Liver (tissue), 9 donors: Measurements from ENCODE around the gene FGF10. TPM values are rescaled to one million over a fixed set of nuclear protein-coding genes. Genes with fewer than 3 reads are reported as not detected.

Experiments used
- DNase-seq: peaks from one replicate; pipeline ENCODE4 v3.0.0-alpha.2; 2017; ENCODE audit warnings: low spot score
- H3K27ac ChIP-seq, 2 donors: one replicate each; pipeline ENCODE4 v1.7.0; 2013; ENCODE audit warnings: inconsistent platforms in 2 of 2, low read length in 2 of 2, control low read depth in 1 of 2, low read depth in 1 of 2, mild to moderate bottlenecking in 1 of 2
- H3K27me3 ChIP-seq, 4 donors: one replicate each; pipeline versions ENCODE4 v1.6.1 to v1.7.0; 2013; ENCODE audit warnings: low read length in 3 of 4, inconsistent platforms in 1 of 4, mild to moderate bottlenecking in 1 of 4, moderate library complexity in 1 of 4; ENCODE audit not compliant: control insufficient read depth in 4 of 4, insufficient read depth in 4 of 4
- H3K36me3 ChIP-seq, 4 donors: one replicate each; pipeline versions ENCODE4 v1.6.1 to v1.7.0; 2013; ENCODE audit warnings: low read length in 3 of 4, mild to moderate bottlenecking in 3 of 4, low read depth in 1 of 4, moderate library complexity in 1 of 4; ENCODE audit not compliant: control insufficient read depth in 4 of 4, insufficient read depth in 3 of 4
- H3K4me1 ChIP-seq, 4 donors: one replicate each; pipeline versions ENCODE4 v1.6.1 to v1.7.0; 2013; ENCODE audit warnings: low read length in 3 of 4, mild to moderate bottlenecking in 3 of 4, moderate library complexity in 1 of 4; ENCODE audit not compliant: control insufficient read depth in 4 of 4, insufficient read depth in 4 of 4
- H3K4me3 ChIP-seq, 3 donors: one replicate each; pipeline versions ENCODE4 v1.6.1 to v1.7.0; 2013; ENCODE audit warnings: low read length in 3 of 3, control low read depth in 1 of 3, low read depth in 1 of 3, mild to moderate bottlenecking in 1 of 3
- H3K9ac ChIP-seq, 2 donors: one replicate each; pipeline ENCODE4 v1.7.0; 2013; ENCODE audit warnings: low read length in 2 of 2, mild to moderate bottlenecking in 2 of 2, moderate library complexity in 2 of 2, control low read depth in 1 of 2, low read depth in 1 of 2
- H3K9me3 ChIP-seq, 4 donors: one replicate each; pipeline versions ENCODE4 v1.6.1 to v1.7.0; 2013; ENCODE audit warnings: low read length in 3 of 4; ENCODE audit not compliant: control insufficient read depth in 4 of 4
- EGR1 ChIP-seq, 2 donors: IDR thresholded peaks; 2 replicates each; pipeline ENCODE4 v1.6.1; 2016 to 2018; ENCODE audit warnings: antibody characterized with exemption in 2 of 2, low read depth in 2 of 2
- FOXA1 ChIP-seq: IDR thresholded peaks from 2 replicates; pipeline ENCODE4 v1.6.1; 2016; ENCODE audit warnings: antibody characterized with exemption
- FOXA2 ChIP-seq: IDR thresholded peaks from 2 replicates; pipeline ENCODE4 v1.6.1; 2016; ENCODE audit warnings: antibody characterized with exemption
- GABPA ChIP-seq, 2 donors: IDR thresholded peaks in 1 of 2; conservative IDR thresholded peaks in 1 of 2; 2 replicates each; pipeline ENCODE4 v1.6.1; 2016; ENCODE audit warnings: antibody characterized with exemption in 2 of 2, mild to moderate bottlenecking in 1 of 2, moderate library complexity in 1 of 2
- HNF4A ChIP-seq, 2 donors: conservative IDR thresholded peaks; 2 replicates each; pipeline ENCODE4 v1.6.1; 2016; ENCODE audit warnings: antibody characterized with exemption in 2 of 2, mild to moderate bottlenecking in 2 of 2
- HNF4G ChIP-seq: IDR thresholded peaks from 2 replicates; pipeline ENCODE4 v1.6.1; 2016; ENCODE audit warnings: antibody characterized with exemption
- JUND ChIP-seq, 2 donors: IDR thresholded peaks; 2 replicates each; pipeline ENCODE4 v1.6.1; 2016; ENCODE audit warnings: antibody characterized with exemption in 2 of 2
- NR2F2 ChIP-seq: IDR thresholded peaks from 2 replicates; pipeline ENCODE4 v1.6.1; 2016; ENCODE audit warnings: antibody characterized with exemption
- RAD21 ChIP-seq, 2 donors: IDR thresholded peaks; 2 replicates each; pipeline ENCODE4 v1.6.1; 2016; ENCODE audit warnings: antibody characterized with exemption in 2 of 2, mild to moderate bottlenecking in 2 of 2
- RXRA ChIP-seq, 2 donors: IDR thresholded peaks; 2 replicates each; pipeline ENCODE4 v1.6.1; 2017 to 2018; ENCODE audit warnings: antibody characterized with exemption in 2 of 2, mild to moderate bottlenecking in 1 of 2
- SP1 ChIP-seq: IDR thresholded peaks from 2 replicates; pipeline ENCODE4 v1.6.1; 2018; ENCODE audit warnings: antibody characterized with exemption, mild to moderate bottlenecking
- TAF1 ChIP-seq: conservative IDR thresholded peaks from 2 replicates; pipeline ENCODE4 v1.6.1; 2016; ENCODE audit warnings: antibody characterized with exemption, mild to moderate bottlenecking
- YY1 ChIP-seq: IDR thresholded peaks from 2 replicates; pipeline ENCODE4 v1.6.1; 2016; ENCODE audit warnings: antibody characterized with exemption, mild to moderate bottlenecking
- WGBS: extraction: QIAGEN DNeasy Blood & Tissue Kit; methylation state at CpG from one replicate; pipeline ENCODE4 v1.1.7; 2013; 5-methylcytosine and 5-hydroxymethylcytosine counted together
- polyA plus RNA-seq, 2 donors: library from polyadenylated mRNA; stranded (reverse) in 1 of 2; unstranded in 1 of 2; fragments of 200-250 nt in 1 of 2; fragments of >200 nt in 1 of 2; fragmentation: Nextera tagmentation in 1 of 2; extraction: Ambion mirVana in 1 of 2; gene quantifications; one replicate each; pipeline versions ENCODE4 v1.2.1 to v1.2.3, GENCODE V29; 2013 to 2015
- total RNA-seq, 2 donors: library from RNA; depleted of rRNA; stranded (reverse); fragments of >200 nt; gene quantifications; one replicate each; pipeline ENCODE4 v1.2.3, GENCODE V29; 2014
- TF ChIP-seq, protein P1 (sequence below): IDR thresholded peaks from 2 replicates; pipeline ENCODE4 v1.6.1; 2016; ENCODE audit warnings: antibody characterized with exemption
- TF ChIP-seq, protein P2 (sequence below): IDR thresholded peaks from 2 replicates; pipeline ENCODE4 v1.6.1; 2016; ENCODE audit warnings: antibody characterized with exemption
- TF ChIP-seq, protein P3 (sequence below): fragments of 150-350 bp; IDR thresholded peaks from 2 replicates; pipeline ENCODE4 v1.5.1; 2017; ENCODE audit warnings: improper control_type of control experiment, low read depth, low read length; ENCODE audit not compliant: missing input control
- TF ChIP-seq, protein P4 (sequence below): IDR thresholded peaks from 2 replicates; pipeline ENCODE4 v1.6.1; 2016; ENCODE audit warnings: antibody characterized with exemption
- TF ChIP-seq, protein P5 (sequence below): IDR thresholded peaks from 2 replicates; pipeline ENCODE4 v1.6.1; 2016; ENCODE audit warnings: antibody characterized with exemption, mild to moderate bottlenecking
- donor health status: healthy.
- donor health status: healthy.
- donor health status: healthy.
- donor health status: healthy.
- donor health status: healthy.

FGF10 gene
- total and polyA plus RNA-seq, 4 donors, result 0.12 to 0.61 (median 0.25) TPM; not detected in 1

DNA sequence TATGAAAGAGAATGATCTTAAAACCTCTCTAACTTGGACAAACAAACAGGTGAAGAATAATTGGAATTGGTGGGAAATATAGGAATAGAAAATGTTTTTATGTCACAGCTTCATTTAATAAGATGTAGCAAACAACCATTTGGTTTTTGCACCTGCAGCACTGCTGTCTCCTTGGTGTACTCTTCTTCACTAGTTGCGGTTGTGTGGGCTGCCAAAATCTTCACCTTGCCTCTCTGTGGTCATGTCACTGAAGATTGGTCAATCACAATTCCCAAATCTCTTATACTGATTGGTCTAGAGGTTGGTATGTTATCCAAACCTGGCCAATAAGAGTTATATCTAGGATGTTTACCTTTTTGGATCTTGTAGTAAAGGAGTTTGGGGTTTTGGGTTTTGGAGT lies 88.7 kb downstream of the FGF10 start:
- no peak for DNase-seq
- 76% methylated on average over 1 of the region's 1 CpG for WGBS

More for the DNA sequence above, 88.7 kb downstream of the FGF10 start:
- Histone ChIP-seq H3K27ac (no peak overlapping the region), H3K4me1 (no peaks in the 10 kb centered on the region), H3K36me3 (no peaks in the 10 kb centered on the region), H3K27me3 (no peaks in the 10 kb centered on the region), H3K9ac (no peak overlapping the region), H3K9me3 (peaks cover 0 to 3% (median 0%) of the 10 kb centered on the region in 4 donors), H3K4me3 (no peak overlapping the region)
- TF ChIP-seq TAF1 (no peak), RAD21 (IDR thresholded peaks at IDR 0.05) (no peak), SP1 (no peak), HNF4G (no peak), FOXA1 (no peak), GABPA (IDR thresholded peaks at IDR 0.05 in 1 of 2, conservative IDR thresholded peaks at IDR 0.05 in 1 of 2) (no peak), HNF4A (conservative IDR thresholded peaks at IDR 0.05) (no peak), YY1 (no peak), JUND (IDR thresholded peaks at IDR 0.05) (no peak), NR2F2 (no peak), EGR1 (IDR thresholded peaks at IDR 0.05; ENCODE audit: low read depth in 2 of 2) (no peak), FOXA2 (no peak), RXRA (IDR thresholded peaks at IDR 0.05) (no peak)
- TF ChIP-seq, protein P1, sequence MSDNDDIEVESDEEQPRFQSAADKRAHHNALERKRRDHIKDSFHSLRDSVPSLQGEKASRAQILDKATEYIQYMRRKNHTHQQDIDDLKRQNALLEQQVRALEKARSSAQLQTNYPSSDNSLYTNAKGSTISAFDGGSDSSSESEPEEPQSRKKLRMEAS, result no peak
- TF ChIP-seq, protein P2, sequence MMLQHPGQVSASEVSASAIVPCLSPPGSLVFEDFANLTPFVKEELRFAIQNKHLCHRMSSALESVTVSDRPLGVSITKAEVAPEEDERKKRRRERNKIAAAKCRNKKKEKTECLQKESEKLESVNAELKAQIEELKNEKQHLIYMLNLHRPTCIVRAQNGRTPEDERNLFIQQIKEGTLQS, result no peak
- TF ChIP-seq, protein P3, sequence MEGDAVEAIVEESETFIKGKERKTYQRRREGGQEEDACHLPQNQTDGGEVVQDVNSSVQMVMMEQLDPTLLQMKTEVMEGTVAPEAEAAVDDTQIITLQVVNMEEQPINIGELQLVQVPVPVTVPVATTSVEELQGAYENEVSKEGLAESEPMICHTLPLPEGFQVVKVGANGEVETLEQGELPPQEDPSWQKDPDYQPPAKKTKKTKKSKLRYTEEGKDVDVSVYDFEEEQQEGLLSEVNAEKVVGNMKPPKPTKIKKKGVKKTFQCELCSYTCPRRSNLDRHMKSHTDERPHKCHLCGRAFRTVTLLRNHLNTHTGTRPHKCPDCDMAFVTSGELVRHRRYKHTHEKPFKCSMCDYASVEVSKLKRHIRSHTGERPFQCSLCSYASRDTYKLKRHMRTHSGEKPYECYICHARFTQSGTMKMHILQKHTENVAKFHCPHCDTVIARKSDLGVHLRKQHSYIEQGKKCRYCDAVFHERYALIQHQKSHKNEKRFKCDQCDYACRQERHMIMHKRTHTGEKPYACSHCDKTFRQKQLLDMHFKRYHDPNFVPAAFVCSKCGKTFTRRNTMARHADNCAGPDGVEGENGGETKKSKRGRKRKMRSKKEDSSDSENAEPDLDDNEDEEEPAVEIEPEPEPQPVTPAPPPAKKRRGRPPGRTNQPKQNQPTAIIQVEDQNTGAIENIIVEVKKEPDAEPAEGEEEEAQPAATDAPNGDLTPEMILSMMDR, result no peak
- TF ChIP-seq, protein P4, sequence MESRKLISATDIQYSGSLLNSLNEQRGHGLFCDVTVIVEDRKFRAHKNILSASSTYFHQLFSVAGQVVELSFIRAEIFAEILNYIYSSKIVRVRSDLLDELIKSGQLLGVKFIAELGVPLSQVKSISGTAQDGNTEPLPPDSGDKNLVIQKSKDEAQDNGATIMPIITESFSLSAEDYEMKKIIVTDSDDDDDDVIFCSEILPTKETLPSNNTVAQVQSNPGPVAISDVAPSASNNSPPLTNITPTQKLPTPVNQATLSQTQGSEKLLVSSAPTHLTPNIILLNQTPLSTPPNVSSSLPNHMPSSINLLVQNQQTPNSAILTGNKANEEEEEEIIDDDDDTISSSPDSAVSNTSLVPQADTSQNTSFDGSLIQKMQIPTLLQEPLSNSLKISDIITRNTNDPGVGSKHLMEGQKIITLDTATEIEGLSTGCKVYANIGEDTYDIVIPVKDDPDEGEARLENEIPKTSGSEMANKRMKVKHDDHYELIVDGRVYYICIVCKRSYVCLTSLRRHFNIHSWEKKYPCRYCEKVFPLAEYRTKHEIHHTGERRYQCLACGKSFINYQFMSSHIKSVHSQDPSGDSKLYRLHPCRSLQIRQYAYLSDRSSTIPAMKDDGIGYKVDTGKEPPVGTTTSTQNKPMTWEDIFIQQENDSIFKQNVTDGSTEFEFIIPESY, result no peak
- TF ChIP-seq, protein P5, sequence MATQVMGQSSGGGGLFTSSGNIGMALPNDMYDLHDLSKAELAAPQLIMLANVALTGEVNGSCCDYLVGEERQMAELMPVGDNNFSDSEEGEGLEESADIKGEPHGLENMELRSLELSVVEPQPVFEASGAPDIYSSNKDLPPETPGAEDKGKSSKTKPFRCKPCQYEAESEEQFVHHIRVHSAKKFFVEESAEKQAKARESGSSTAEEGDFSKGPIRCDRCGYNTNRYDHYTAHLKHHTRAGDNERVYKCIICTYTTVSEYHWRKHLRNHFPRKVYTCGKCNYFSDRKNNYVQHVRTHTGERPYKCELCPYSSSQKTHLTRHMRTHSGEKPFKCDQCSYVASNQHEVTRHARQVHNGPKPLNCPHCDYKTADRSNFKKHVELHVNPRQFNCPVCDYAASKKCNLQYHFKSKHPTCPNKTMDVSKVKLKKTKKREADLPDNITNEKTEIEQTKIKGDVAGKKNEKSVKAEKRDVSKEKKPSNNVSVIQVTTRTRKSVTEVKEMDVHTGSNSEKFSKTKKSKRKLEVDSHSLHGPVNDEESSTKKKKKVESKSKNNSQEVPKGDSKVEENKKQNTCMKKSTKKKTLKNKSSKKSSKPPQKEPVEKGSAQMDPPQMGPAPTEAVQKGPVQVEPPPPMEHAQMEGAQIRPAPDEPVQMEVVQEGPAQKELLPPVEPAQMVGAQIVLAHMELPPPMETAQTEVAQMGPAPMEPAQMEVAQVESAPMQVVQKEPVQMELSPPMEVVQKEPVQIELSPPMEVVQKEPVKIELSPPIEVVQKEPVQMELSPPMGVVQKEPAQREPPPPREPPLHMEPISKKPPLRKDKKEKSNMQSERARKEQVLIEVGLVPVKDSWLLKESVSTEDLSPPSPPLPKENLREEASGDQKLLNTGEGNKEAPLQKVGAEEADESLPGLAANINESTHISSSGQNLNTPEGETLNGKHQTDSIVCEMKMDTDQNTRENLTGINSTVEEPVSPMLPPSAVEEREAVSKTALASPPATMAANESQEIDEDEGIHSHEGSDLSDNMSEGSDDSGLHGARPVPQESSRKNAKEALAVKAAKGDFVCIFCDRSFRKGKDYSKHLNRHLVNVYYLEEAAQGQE, result no peak
